DLD1 (cell line): ENCODE data around the gene FCRLA.

Source experiments
- in situ Hi-C: cut with HindIII; loops from 2 replicates; pipeline ENCODE4 v1.10.0; 2017; ENCODE audit warnings: low sequenced_read_pairs

FCRLA gene

DNA sequence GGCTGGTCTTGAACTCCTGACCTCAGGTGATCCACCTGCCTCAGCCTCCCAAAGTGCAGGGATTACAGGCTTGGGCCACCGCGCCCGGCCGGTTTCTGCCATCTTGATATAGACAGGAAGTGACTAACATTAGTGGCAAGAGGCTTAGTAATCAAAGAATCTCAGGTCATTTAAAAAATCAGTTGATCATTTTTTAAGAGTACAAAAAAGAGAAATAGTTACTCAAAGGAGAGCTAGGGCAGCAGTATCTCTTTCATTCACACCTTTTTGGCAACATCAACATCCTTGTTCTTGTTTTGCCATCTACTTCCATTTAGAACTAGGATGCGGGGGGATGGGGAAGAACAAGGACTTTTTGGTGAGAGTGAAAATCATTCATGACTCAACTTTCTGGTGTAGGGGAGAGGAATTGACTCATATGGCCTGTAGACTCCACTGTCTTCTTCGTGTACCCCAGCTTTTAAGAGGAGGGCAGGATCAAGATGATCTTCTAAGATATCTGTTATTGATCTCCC, 23.1 kb downstream of the FCRLA start:
- in situ Hi-C loops = no loop called here

- in situ Hi-C loops = no loop called here
Measured at GRCh38 chr1:161731241-161731640, 24.2 kb downstream of the FCRLA start.

DNA sequence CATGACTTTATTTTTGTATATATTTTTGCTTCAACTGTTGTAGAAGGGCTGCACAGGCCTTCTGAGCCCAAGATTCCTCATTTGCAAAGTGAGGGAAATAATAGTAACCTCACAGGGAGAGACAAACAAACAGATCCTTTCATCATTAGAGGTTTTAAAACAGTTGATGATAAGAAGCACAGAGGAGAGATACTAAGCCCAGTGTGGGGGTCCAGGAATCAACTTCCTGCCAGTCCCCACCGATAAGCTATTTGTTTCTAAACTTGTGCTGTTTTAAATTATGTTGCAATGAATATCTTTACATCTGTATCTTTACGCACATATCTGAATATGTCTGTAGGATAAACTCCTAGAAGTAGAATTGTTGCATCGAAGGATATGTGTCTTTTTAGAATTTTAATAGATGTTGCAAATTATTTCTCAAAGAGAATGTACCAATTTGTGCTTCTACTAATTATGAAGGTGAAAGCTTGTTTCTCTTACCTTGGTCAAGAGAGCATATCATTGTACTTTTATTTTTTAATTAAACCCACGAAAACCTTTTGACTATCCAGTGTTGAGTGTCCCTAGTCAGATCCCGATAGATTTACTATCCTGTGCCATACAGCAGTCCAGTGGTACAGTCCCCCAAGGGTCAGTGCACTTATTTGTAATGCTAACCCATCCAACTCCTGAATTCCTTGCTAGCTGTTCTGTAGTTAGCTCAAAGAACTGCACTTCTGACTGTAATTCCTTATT, 25.1 kb downstream of the FCRLA start:
- in situ Hi-C loops = no loop called here

DNA sequence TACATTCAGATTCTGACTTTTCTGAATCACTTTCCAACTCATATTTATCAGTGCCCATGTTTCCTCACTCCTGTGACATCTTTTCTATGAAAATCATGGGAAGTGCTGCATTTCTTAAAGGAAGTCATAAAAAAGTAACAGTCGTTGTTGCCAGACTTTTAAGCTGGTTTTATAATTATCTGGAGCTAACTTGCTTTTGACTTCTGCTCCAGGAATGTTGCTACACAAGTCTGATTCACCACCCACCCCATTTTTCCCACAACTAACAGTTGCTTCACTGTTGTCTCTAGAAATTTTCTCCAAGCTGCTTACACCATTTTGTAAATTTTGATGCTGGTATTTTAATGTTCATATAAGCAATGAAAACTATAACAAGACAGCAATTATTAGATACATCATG, 26.5 kb downstream of the FCRLA start:
- in situ Hi-C loops = no loop called here

- in situ Hi-C loops = no loop called here
Measured at GRCh38 chr1:161735837-161736236, 28.8 kb downstream of the FCRLA start.

DNA sequence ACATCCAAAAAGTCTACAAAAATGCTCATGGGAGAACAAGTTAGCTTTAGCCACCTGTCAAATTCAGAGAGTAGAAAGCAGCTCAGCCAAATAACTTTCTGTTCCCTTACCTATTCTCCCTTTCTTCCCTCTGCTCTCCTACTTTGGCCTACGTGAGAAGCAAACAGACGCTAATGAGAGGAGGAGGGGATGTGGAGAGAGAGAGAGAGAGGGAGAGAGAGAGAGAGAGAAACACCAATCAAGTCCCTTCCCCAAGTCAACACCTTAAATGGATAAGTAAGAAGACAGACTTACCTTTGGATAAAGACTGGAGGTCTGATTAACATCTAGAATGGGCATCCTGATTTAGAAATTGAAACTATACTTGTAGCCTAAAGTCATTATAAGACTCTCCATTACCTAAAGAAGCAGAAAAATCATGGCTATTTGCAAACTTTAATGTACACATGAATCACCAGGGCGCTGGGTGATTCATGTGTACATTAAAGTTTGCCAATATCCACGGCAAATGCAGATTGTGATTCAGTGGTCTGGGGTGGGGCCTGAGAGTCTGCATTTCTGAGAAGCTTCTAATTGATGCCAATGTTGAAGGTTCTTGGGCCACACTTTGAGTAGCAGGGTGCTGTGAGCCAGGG, 29.4 kb downstream of the FCRLA start:
- in situ Hi-C loops = no loop called here

DNA sequence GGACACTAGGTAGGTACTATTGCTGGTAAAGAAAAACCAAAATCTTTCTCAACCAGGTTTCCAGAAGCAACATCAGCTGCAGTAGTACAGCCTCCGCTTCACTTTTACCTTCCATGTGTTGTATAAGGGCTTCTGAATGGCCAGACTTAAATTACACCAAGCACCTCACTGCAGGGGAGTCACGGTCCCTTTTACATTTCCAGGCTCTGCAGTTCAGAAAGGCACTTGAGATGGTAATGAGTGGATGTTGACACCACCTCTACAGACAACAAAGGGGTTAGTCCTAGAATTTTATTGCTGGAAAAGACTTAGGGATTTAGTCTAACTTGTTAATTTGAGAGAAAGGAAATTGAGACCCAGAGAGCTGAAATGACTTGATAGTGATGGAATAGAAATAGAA, 30.6 kb downstream of the FCRLA start:
- in situ Hi-C loops = no loop called here

- in situ Hi-C loops = no loop called here
Measured at GRCh38 chr1:161738627-161739287, 31.7 kb downstream of the FCRLA start.

- in situ Hi-C loops = loop anchor here (10.0 kb wide), 1 partner anchor 255 kb away; no protein-coding TSS in a partner anchor
Measured at GRCh38 chr1:161739865-161740566, 33.0 kb downstream of the FCRLA start.

DNA sequence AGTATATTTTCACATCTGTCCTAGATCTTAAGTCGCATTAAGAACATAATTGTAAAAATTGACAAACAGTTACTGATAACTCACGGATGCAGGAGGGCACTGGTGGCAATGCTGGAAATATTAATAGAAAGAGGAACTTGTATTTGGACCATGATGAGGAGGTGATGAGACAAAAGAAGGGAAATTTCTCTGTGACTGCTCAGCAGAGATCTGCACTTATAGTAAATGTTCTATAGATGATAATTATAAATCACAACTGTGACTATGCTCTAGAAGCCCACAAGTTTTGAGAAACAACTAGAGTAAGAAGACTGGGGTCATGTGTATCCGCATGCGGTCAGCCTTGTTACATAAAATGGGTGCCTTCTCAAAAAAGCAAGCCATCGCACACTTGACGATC, 33.9 kb downstream of the FCRLA start:
- in situ Hi-C loops = loop anchor here (10.0 kb wide), 1 partner anchor 256 kb away; no protein-coding TSS in a partner anchor

GRCh38 chr1:161743231-161743630, 36.2 kb downstream of the FCRLA start:
- in situ Hi-C loops = loop anchor here (10.0 kb wide), 1 partner anchor 258 kb away; no protein-coding TSS in a partner anchor

- in situ Hi-C loops = loop anchor here (10.0 kb wide), 1 partner anchor 263 kb away; no protein-coding TSS in a partner anchor
Measured at GRCh38 chr1:161747801-161748200, 40.8 kb downstream of the FCRLA start.

- in situ Hi-C loops = loop anchor here (10.0 kb wide), 1 partner anchor 265 kb away; no protein-coding TSS in a partner anchor
Measured at GRCh38 chr1:161749509-161750407, 42.7 kb downstream of the FCRLA start, which contains the start of gene DUSP12. Gene DUSP12, plus strand, starts transcription at chr1:161749786. Its CDS starts 16 bp downstream, at chr1:161749802.

GRCh38 chr1:161763522-161764098, 56.6 kb downstream of the FCRLA start:
- in situ Hi-C loops = no loop called here
